Measurements from ENCODE around the gene GATAD1. TPM values are rescaled to one million over a fixed set of nuclear protein-coding genes. Genes with fewer than 3 reads are reported as not detected.

The GATAD1 gene
- total and polyA plus RNA-seq, 4 experiments from 2014 or later, result 5.1 to 34.8 (median 19.9) TPM

- H3K36me3 Mint-ChIP-seq, result peaks cover 48 to 56% of the 10 kb centered on the region in 2 donors
- no peak overlapping the region for H3K27ac ChIP-seq (ENCODE audit: low read depth, low read length)
- H3K9me3 Mint-ChIP-seq, result no peaks in the 10 kb centered on the region
- no peaks in the 10 kb centered on the region for H3K27me3 ChIP-seq (ENCODE audit: insufficient read depth, low read length)
- H3K4me1 ChIP-seq (ENCODE audit: insufficient read depth, low read length), result no peaks in the 10 kb centered on the region
- CTCF ChIA-PET (ENCODE audit: partially characterized antibody), result no interaction called here
- no peak overlapping the region for H3K27ac Mint-ChIP-seq
- peaks cover 24% of the 10 kb centered on the region for H3K36me3 ChIP-seq (ENCODE audit: insufficient read depth, low read length)
- DNase-seq, result no peak
- no peaks in the 10 kb centered on the region for H3K9me3 ChIP-seq (ENCODE audit: control insufficient read depth in 1 of 2, low read length in 2 of 2)
- POLR2A ChIA-PET (ENCODE audit: partially characterized antibody), result no interaction called here
- no peaks in the 10 kb centered on the region for H3K27me3 Mint-ChIP-seq
- H3K4me1 Mint-ChIP-seq, result no peaks in the 10 kb centered on the region
- H3K4me3 ChIP-seq (ENCODE audit: low read length in 2 of 2), result no peak overlapping the region
- intact Hi-C loops (cut with micrococcal nuclease), result no loop called here
- H3K4me3 Mint-ChIP-seq, result no peak overlapping the region
These were observed 49.6 kb downstream of the GATAD1 start for GRCh38 chr7:92496876-92497275.

- no peak for DNase-seq
- H3K9me3 Mint-ChIP-seq, result no peaks in the 10 kb centered on the region
- Histone ChIP-seq H3K4me3 (ENCODE audit: low read length in 2 of 2) (no peak overlapping the region), H3K36me3 (ENCODE audit: insufficient read depth, low read length) (peaks cover 33% of the 10 kb centered on the region), H3K9me3 (ENCODE audit: control insufficient read depth in 1 of 2, low read length in 2 of 2) (no peaks in the 10 kb centered on the region), H3K27me3 (ENCODE audit: insufficient read depth, low read length) (no peaks in the 10 kb centered on the region), H3K27ac (ENCODE audit: low read depth, low read length) (no peak overlapping the region), H3K4me1 (ENCODE audit: insufficient read depth, low read length) (no peaks in the 10 kb centered on the region)
- intact Hi-C loops (cut with micrococcal nuclease), result no loop called here
- H3K4me3 Mint-ChIP-seq, result no peak overlapping the region
- CTCF ChIA-PET (ENCODE audit: partially characterized antibody), result no interaction called here
- no peaks in the 10 kb centered on the region for H3K4me1 Mint-ChIP-seq
- no peaks in the 10 kb centered on the region for H3K27me3 Mint-ChIP-seq
- H3K27ac Mint-ChIP-seq, result no peak overlapping the region
- peaks cover 45 to 54% of the 10 kb centered on the region in 2 donors for H3K36me3 Mint-ChIP-seq
- POLR2A ChIA-PET (ENCODE audit: partially characterized antibody), result no interaction called here
These were observed 51.3 kb downstream of the GATAD1 start for GRCh38 chr7:92498557-92498956.

GRCh38 chr7:92503767-92504166, 56.5 kb downstream of the GATAD1 start:
- Mint-ChIP-seq H3K27me3 (no peaks in the 10 kb centered on the region), H3K4me3 (no peak overlapping the region), H3K9me3 (no peaks in the 10 kb centered on the region), H3K36me3 (peaks cover 54 to 61% of the 10 kb centered on the region in 2 donors), H3K27ac (peak overlapping the region in 3 of 7 donors; percentile 39 to 53 (median 53)), H3K4me1 (no peaks in the 10 kb centered on the region)
- intact Hi-C loops (cut with micrococcal nuclease), result no loop called here
- DNase-seq, result no peak
- CTCF ChIA-PET (ENCODE audit: partially characterized antibody), result no interaction called here
- Histone ChIP-seq H3K27ac (ENCODE audit: low read depth, low read length) (no peak overlapping the region), H3K4me3 (ENCODE audit: low read length in 2 of 2) (no peak overlapping the region), H3K27me3 (ENCODE audit: insufficient read depth, low read length) (no peaks in the 10 kb centered on the region), H3K4me1 (ENCODE audit: insufficient read depth, low read length) (no peaks in the 10 kb centered on the region), H3K9me3 (ENCODE audit: control insufficient read depth in 1 of 2, low read length in 2 of 2) (no peaks in the 10 kb centered on the region), H3K36me3 (ENCODE audit: insufficient read depth, low read length) (peaks cover 32% of the 10 kb centered on the region)
- POLR2A ChIA-PET (ENCODE audit: partially characterized antibody), result no interaction called here

- H3K4me1 ChIP-seq (ENCODE audit: insufficient read depth, low read length), result no peaks in the 10 kb centered on the region
- H3K36me3 ChIP-seq (ENCODE audit: insufficient read depth, low read length), result peaks cover 25% of the 10 kb centered on the region
- ChIA-PET POLR2A (ENCODE audit: partially characterized antibody) (no interaction called here), CTCF (ENCODE audit: partially characterized antibody) (no interaction called here)
- Mint-ChIP-seq H3K4me1 (no peaks in the 10 kb centered on the region), H3K27me3 (no peaks in the 10 kb centered on the region), H3K36me3 (peaks cover 52 to 58% of the 10 kb centered on the region in 2 donors), H3K4me3 (no peak overlapping the region), H3K9me3 (no peaks in the 10 kb centered on the region), H3K27ac (peak overlapping the region in 1 of 7 donors; percentile 21)
- H3K9me3 ChIP-seq (ENCODE audit: control insufficient read depth in 1 of 2, low read length in 2 of 2), result no peaks in the 10 kb centered on the region
- no peaks in the 10 kb centered on the region for H3K27me3 ChIP-seq (ENCODE audit: insufficient read depth, low read length)
- DNase-seq, result no peak
- no peak overlapping the region for H3K4me3 ChIP-seq (ENCODE audit: low read length in 2 of 2)
- no peak overlapping the region for H3K27ac ChIP-seq (ENCODE audit: low read depth, low read length)
- intact Hi-C loops (cut with micrococcal nuclease), result no loop called here
These were observed 57.3 kb downstream of the GATAD1 start for GRCh38 chr7:92504563-92504962.

GRCh38 chr7:92506363-92506762, 59.1 kb downstream of the GATAD1 start:
- no peaks in the 10 kb centered on the region for H3K9me3 ChIP-seq (ENCODE audit: control insufficient read depth in 1 of 2, low read length in 2 of 2)
- H3K4me1 ChIP-seq (ENCODE audit: insufficient read depth, low read length), result no peaks in the 10 kb centered on the region
- Mint-ChIP-seq H3K27ac (peak overlapping the region in 2 of 7 donors; percentile 3 to 68), H3K27me3 (no peaks in the 10 kb centered on the region), H3K4me1 (no peaks in the 10 kb centered on the region), H3K9me3 (no peaks in the 10 kb centered on the region), H3K36me3 (peaks cover 37 to 44% of the 10 kb centered on the region in 2 donors), H3K4me3 (no peak overlapping the region)
- ChIA-PET CTCF (ENCODE audit: partially characterized antibody) (no interaction called here), POLR2A (ENCODE audit: partially characterized antibody) (no interaction called here)
- no peak overlapping the region for H3K4me3 ChIP-seq (ENCODE audit: low read length in 2 of 2)
- no peak for DNase-seq
- no peaks in the 10 kb centered on the region for H3K27me3 ChIP-seq (ENCODE audit: insufficient read depth, low read length)
- no peak overlapping the region for H3K27ac ChIP-seq (ENCODE audit: low read depth, low read length)
- intact Hi-C loops (cut with micrococcal nuclease), result no loop called here
- H3K36me3 ChIP-seq (ENCODE audit: insufficient read depth, low read length), result peaks cover 12% of the 10 kb centered on the region

GRCh38 chr7:92508946-92509345, 61.7 kb downstream of the GATAD1 start:
- Mint-ChIP-seq H3K27me3 (no peaks in the 10 kb centered on the region), H3K27ac (no peak overlapping the region), H3K36me3 (peaks cover 33 to 37% of the 10 kb centered on the region in 2 donors), H3K4me1 (peaks cover 0 to 2% (median under 1%) of the 10 kb centered on the region in 4 donors), H3K9me3 (no peaks in the 10 kb centered on the region), H3K4me3 (no peak overlapping the region)
- CTCF ChIA-PET (ENCODE audit: partially characterized antibody), result interaction anchor here (1.2 kb wide), 1 partner anchor 48 kb away, joined by 3 read pairs; no protein-coding TSS in a partner anchor
- POLR2A ChIA-PET (ENCODE audit: partially characterized antibody), result no interaction called here
- Histone ChIP-seq H3K4me1 (ENCODE audit: insufficient read depth, low read length) (no peaks in the 10 kb centered on the region), H3K27me3 (ENCODE audit: insufficient read depth, low read length) (no peaks in the 10 kb centered on the region), H3K27ac (ENCODE audit: low read depth, low read length) (no peak overlapping the region), H3K9me3 (ENCODE audit: control insufficient read depth in 1 of 2, low read length in 2 of 2) (no peaks in the 10 kb centered on the region), H3K4me3 (ENCODE audit: low read length in 2 of 2) (no peak overlapping the region), H3K36me3 (ENCODE audit: insufficient read depth, low read length) (peaks cover 3% of the 10 kb centered on the region)
- intact Hi-C loops (cut with micrococcal nuclease), result no loop called here
- DNase-seq, result no peak

Other genes with a start within 250 kb of the GATAD1 start
- 10 to 100 TPM; 66.0 to 80.7 TPM for gene KRIT1, start 201.6 kb upstream of the GATAD1 start, total RNA-seq
- 10 to 100 TPM in 1 of 2 donors, 1 to 10 TPM in 1; 7.7 to 21.4 TPM for gene KRIT1, start 201.6 kb upstream of the GATAD1 start, polyA plus RNA-seq
- gene ANKIB1, start 201.5 kb upstream of the GATAD1 start, total RNA-seq, result 10 to 100 TPM; 77.7 to 78.5 TPM
- gene ANKIB1, start 201.5 kb upstream of the GATAD1 start, polyA plus RNA-seq, result 10 to 100 TPM in 1 of 2 donors, 1 to 10 TPM in 1; 3.7 to 10.2 TPM
- under 1 TPM in 1 of 2 experiments, not detected in 1; 0.12 TPM for gene ERVW-1, start 30.5 kb downstream of the GATAD1 start, total RNA-seq
- gene ERVW-1, start 30.5 kb downstream of the GATAD1 start, polyA plus RNA-seq, result not detected
- gene PEX1, start 81.0 kb downstream of the GATAD1 start, total RNA-seq, result 10 to 100 TPM; 35.4 to 38.0 TPM
- 10 to 100 TPM in 1 of 2 donors, 1 to 10 TPM in 1; 9.6 to 11.0 TPM for gene PEX1, start 81.0 kb downstream of the GATAD1 start, polyA plus RNA-seq
- gene RBM48, start 81.3 kb downstream of the GATAD1 start, total RNA-seq, result 10 to 100 TPM; 37.5 to 37.9 TPM
- gene RBM48, start 81.3 kb downstream of the GATAD1 start, polyA plus RNA-seq, result 10 to 100 TPM; 28.2 to 33.4 TPM
- gene FAM133B, start 142.9 kb downstream of the GATAD1 start, total RNA-seq, result 10 to 100 TPM; 37.1 to 43.7 TPM
- gene FAM133B, start 142.9 kb downstream of the GATAD1 start, polyA plus RNA-seq, result 10 to 100 TPM; 13.2 to 23.6 TPM